KOPT-K1 (cell line): ENCODE data around the gene CYP46A1.

ENCODE experiments used
- H3K27ac ChIP-seq: fragments of 200-600 bp; sonication (generic); 2 replicates; pipeline ENCODE4 v1.5.1; 2016; ENCODE audit warnings: antibody characterized with exemption, mild to moderate bottlenecking, low read depth, low read length; ENCODE audit not compliant: poor library complexity, severe bottlenecking
- H3K36me3 ChIP-seq: fragments of 200-600 bp; sonication (generic); 2 replicates; pipeline ENCODE4 v1.5.1; 2017; ENCODE audit warnings: antibody characterized with exemption, mild to moderate bottlenecking, low read length, moderate library complexity; ENCODE audit not compliant: insufficient read depth
- H3K9me3 ChIP-seq: fragments of 200-600 bp; sonication (generic); 2 replicates; pipeline ENCODE4 v1.5.1; 2017; ENCODE audit warnings: antibody characterized with exemption, low read length, mild to moderate bottlenecking; ENCODE audit not compliant: insufficient read depth, poor library complexity, severe bottlenecking

Gene CYP46A1

DNA sequence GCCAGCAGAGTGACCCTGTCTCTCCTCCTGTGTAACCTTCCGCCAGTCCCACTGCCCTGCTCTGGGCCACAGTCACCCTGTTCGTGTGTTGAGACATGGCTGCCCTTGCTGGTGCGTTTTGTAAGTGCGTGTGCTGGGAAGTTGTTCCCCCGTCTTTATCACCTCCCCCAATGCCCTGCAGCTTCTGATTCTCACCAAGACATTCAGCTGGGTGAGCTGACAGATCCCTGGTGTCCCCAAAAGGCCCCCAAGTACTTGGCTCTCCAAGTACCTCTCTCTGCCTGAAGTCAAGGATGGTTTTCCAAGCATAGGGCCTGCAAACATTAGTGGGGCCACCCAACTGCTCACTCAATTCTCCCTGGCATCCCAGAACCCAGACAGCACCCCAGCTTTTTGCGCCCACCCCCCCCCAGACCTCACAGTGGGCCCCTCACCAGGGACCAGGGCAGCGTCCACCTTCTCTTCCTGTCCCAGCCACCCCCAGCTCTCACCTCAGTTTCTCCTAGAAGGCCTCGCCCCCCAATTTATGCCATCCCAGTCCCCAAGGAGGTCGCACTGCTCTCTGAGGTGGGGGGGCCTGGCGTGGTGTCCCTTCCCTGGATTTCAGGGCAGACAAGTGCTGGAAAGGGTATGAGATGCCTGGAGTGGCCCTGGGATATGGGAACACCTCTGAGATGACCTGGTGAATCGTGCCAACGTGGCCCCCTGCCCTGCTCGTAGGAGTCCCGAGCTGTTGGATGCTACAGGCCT, 57.3 kb downstream of the CYP46A1 start:
- H3K27ac ChIP-seq: no peak overlapping the region
- H3K9me3 ChIP-seq: no peaks in the 10 kb centered on the region
- no peaks in the 10 kb centered on the region for H3K36me3 ChIP-seq

- Histone ChIP-seq H3K36me3 (no peaks in the 10 kb centered on the region), H3K9me3 (no peaks in the 10 kb centered on the region), H3K27ac (no peak overlapping the region)
These were observed 58.0 kb downstream of the CYP46A1 start for GRCh38 chr14:99742074-99742473.

GRCh38 chr14:99742509-99743487, 58.7 kb downstream of the CYP46A1 start:
- Histone ChIP-seq H3K27ac (no peak overlapping the region), H3K9me3 (no peaks in the 10 kb centered on the region), H3K36me3 (no peaks in the 10 kb centered on the region)

- no peaks in the 10 kb centered on the region for H3K9me3 ChIP-seq
- H3K36me3 ChIP-seq: no peaks in the 10 kb centered on the region
- no peak overlapping the region for H3K27ac ChIP-seq
These were observed 60.2 kb downstream of the CYP46A1 start for GRCh38 chr14:99744199-99744872.

GRCh38 chr14:99744873-99745224, 60.8 kb downstream of the CYP46A1 start:
- Histone ChIP-seq H3K27ac (no peak overlapping the region), H3K9me3 (no peaks in the 10 kb centered on the region), H3K36me3 (no peaks in the 10 kb centered on the region)

GRCh38 chr14:99745307-99745951, 61.3 kb downstream of the CYP46A1 start:
- no peaks in the 10 kb centered on the region for H3K9me3 ChIP-seq
- no peaks in the 10 kb centered on the region for H3K36me3 ChIP-seq
- H3K27ac ChIP-seq: no peak overlapping the region

DNA sequence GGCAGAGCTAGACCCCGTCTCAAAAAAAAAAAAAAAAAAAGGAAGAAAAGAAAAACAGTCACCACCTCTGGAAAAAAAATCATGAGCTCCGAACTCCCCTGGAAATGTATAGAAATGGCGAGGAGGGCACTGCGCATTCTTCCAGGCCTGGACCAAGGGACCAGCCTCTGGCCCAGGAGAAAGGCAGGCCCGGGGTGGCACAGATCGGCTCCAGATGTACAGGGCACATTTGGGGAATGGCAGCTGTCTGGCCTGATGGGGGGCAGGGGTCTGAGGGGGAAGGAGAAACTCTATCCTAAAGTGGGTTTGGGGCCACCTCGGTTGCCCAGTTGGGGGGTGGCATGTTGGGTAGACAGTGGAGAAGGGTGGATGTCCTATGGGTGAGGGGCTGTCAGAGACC, 63.1 kb downstream of the CYP46A1 start:
- Histone ChIP-seq H3K27ac (no peak overlapping the region), H3K36me3 (no peaks in the 10 kb centered on the region), H3K9me3 (no peaks in the 10 kb centered on the region)

DNA sequence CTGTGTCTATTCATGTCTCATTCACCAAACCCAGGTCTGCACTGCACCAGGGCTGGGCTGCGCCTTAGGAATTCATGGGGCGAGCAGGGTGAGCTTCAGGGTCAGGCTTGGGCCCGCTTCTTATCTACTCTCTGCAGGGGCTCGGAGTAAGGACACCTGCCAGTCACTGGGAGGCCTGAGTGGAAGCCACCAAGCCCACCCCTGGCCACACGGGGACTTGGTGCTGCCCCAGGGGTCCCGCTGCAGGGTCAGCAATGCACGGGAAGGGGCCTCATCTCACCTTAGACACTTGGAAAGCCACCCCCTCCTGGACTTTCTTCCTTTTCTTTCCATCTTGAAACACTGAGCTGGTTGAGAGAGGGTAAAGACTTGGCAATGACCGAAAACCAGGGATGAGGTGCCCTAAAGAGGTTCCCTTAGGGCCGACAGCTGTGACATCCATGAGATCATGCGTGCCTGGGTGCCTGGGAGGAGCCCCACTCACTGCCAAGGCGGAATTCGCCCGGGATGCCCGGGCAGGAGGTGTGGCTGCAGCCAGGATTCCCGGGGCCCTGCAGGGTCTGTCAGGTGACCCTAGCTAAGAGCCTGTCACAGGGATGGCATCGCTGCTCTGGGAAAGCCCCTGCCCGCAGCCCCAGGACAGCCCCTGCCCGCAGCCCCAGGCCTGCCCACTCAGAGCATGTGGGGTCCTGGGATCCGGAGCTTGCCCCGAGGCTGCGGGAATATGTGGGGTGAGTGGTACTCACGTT, 63.7 kb downstream of the CYP46A1 start:
- H3K9me3 ChIP-seq: no peaks in the 10 kb centered on the region
- no peak overlapping the region for H3K27ac ChIP-seq
- no peaks in the 10 kb centered on the region for H3K36me3 ChIP-seq

DNA sequence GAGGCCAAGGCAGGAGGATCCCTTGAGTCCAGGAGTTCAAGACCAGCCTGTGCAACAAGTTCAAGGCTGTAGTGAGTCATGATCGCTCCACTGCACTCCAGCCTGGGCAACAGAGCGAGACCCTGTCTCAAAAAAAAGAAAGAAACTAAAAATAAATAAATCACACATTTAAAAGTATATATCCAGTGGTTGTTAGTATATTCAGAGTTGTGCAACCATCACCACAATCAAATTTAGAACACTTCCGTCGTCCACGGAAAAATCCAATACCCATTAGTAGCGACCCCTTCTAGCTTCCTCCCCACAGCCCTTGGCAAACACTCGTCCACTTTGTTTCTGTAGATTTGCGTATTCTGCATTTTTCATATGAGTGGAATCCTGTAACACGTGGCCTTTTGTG, 64.4 kb downstream of the CYP46A1 start:
- Histone ChIP-seq H3K36me3 (no peaks in the 10 kb centered on the region), H3K27ac (no peak overlapping the region), H3K9me3 (no peaks in the 10 kb centered on the region)

DNA sequence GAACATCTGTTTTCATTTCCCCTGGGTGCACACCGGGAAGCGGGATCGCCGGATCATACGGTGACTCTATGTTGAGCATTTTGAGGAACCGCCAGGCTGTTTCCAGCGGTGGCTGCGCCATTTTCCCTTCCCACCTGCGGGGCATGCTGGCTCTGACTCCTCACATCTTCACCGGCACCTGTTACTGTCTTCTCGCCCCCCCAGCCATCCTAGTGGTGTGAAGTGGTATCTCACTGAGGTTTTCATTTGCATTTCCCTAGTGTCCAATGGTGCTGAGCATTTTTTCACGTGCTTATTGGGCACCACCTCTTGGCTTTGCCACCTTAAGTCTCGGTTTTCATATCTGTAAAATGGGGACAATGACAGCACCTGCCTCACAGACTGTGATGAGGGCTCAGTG, 65.0 kb downstream of the CYP46A1 start:
- Histone ChIP-seq H3K36me3 (no peaks in the 10 kb centered on the region), H3K27ac (no peak overlapping the region), H3K9me3 (no peaks in the 10 kb centered on the region)

DNA sequence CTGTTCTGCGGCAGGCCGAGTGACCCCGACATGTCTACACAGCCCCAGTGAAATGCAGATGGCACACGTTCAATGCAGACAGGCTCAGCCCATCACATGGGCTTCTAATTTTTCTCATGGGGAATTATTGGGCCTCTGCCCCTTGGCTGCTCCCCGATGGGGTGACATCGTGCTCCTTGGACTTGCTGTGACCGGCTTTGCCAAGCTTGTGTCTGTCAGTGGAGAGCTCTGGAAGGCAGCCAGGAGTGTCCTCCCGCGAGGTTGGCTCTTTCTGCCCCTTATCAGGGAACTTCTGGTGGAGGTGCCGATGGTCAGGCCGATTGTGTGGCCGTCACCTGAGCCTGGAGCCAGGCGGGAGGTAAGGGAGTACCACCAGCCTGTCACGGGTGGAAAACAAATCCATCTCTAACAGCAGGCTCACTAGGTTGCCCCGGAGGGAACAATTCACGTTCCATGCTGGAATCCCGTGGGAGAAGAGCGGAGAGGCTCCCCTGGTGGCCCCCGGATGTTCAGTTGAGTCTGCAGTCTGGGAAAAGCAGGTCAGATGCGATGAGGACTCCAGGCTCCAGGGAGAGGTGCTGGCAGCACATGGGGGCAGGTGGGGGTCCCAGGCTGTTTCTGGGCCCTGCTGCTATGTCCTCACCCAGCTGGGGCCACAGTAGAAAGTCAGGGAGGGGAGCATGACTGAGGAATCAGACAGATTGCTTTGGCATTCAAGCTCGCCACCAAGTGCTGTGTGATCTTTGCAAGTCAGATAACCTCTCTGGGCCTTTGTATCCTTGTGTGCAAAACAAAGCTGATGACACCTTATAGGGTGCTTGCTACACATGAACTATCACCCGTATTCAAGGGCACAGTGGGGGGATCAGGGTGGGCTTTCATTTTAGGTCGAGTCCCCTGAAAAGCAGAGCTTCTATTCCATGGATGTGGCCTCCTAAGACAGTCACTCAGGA, 65.9 kb downstream of the CYP46A1 start:
- no peak overlapping the region for H3K27ac ChIP-seq
- H3K9me3 ChIP-seq: no peaks in the 10 kb centered on the region
- H3K36me3 ChIP-seq: no peaks in the 10 kb centered on the region

DNA sequence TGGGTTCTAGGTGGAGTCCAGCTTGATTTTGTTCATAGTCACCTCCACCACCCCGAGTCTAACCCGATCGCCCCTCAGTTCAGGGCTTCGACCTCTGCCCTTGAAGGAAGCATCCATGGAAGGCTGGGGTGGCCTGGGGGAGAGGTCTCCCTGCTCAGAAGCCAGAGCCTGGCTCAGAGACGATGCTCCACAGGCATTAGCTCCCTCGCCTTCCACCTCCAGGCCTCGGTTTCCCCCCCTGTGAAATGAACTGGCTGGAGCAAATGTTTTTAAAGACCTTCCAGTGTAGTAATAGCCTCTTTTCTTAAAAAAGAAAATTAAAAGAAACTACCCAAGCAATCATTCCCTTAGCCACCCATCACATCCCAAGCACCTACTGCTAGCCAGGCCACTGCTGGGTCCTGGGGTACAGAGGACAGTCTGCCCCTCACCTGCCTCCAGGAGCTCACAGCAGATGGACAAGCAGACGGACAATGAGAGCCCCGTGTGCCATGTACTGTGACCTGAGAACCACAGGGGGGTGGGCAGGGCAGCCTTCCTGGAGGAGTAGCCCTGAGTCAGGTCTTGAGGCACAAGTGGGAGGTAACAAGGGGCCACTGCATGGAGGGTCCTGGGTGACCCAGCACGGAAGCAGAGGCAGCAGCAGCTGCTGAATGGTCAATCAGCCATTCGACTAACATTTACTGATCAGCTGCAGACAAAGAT, 66.8 kb downstream of the CYP46A1 start:
- Histone ChIP-seq H3K27ac (no peak overlapping the region), H3K9me3 (no peaks in the 10 kb centered on the region), H3K36me3 (no peaks in the 10 kb centered on the region)
